ENCODE data around the gene LCMT1.
"Not testable (repeated sequence)": the region's sequence is repeated elsewhere in the genome, so short reads cannot be mapped to it uniquely, and the experiment has no call there.

LCMT1 gene

GRCh38 chr16:25148568-25149215 lies 37.1 kb downstream of the LCMT1 start:
- DNase-seq, result no peak

GRCh38 chr16:25151996-25152395 lies 40.5 kb downstream of the LCMT1 start:
- DNase-seq, result peak; percentile 47

GRCh38 chr16:25155553-25156460 lies 44.3 kb downstream of the LCMT1 start:
- DNase-seq, result no peak

- DNase-seq, result no peak
Measured at GRCh38 chr16:25157271-25157875, 45.8 kb downstream of the LCMT1 start.

- DNase-seq, result no peak
Measured at GRCh38 chr16:25158401-25158800, 46.9 kb downstream of the LCMT1 start.

GRCh38 chr16:25161753-25162367 lies 50.3 kb downstream of the LCMT1 start:
- DNase-seq, result no peak

GRCh38 chr16:25163683-25164082 lies 52.1 kb downstream of the LCMT1 start:
- no peak for DNase-seq

GRCh38 chr16:25165284-25165683 lies 53.7 kb downstream of the LCMT1 start:
- DNase-seq, result no peak

- DNase-seq, result not testable (repeated sequence)
Measured at GRCh38 chr16:25167920-25168319, 56.4 kb downstream of the LCMT1 start.

GRCh38 chr16:25171390-25171789 lies 59.8 kb downstream of the LCMT1 start:
- DNase-seq, result no peak

- DNase-seq, result no peak
Measured at GRCh38 chr16:25172831-25173230, 61.3 kb downstream of the LCMT1 start.

GRCh38 chr16:25174285-25174684 lies 62.7 kb downstream of the LCMT1 start:
- DNase-seq, result no peak

- no peak for DNase-seq
Measured at GRCh38 chr16:25176136-25176535, 64.6 kb downstream of the LCMT1 start.

GRCh38 chr16:25177512-25177830 lies 65.9 kb downstream of the LCMT1 start:
- no peak for DNase-seq

GRCh38 chr16:25177831-25178688 lies 66.5 kb downstream of the LCMT1 start:
- DNase-seq, result no peak

GRCh38 chr16:25181236-25181635 lies 69.7 kb downstream of the LCMT1 start:
- DNase-seq, result not testable (repeated sequence)

- no peak for DNase-seq
Measured at GRCh38 chr16:25184771-25185170, 73.2 kb downstream of the LCMT1 start.

- DNase-seq, result no peak
Measured at GRCh38 chr16:25187491-25187795, 75.9 kb downstream of the LCMT1 start.

GRCh38 chr16:25189305-25189704 lies 77.8 kb downstream of the LCMT1 start:
- no peak for DNase-seq

GRCh38 chr16:25192096-25192495 lies 80.6 kb downstream of the LCMT1 start:
- no peak for DNase-seq

GRCh38 chr16:25194273-25194878 lies 82.8 kb downstream of the LCMT1 start:
- no peak for DNase-seq

- DNase-seq, result no peak
Measured at GRCh38 chr16:25198021-25198420, 86.5 kb downstream of the LCMT1 start.
